ENCODE data around the gene SNRPF. TPM values are rescaled to one million over a fixed set of nuclear protein-coding genes. Genes with fewer than 3 reads are reported as not detected.

The SNRPF gene
- total RNA-seq, 2 donors from 2014 or later, result 7.4 to 8.3 TPM

- H3K9me3 ChIP-seq, result no peaks in the 10 kb centered on the region
- H3K4me1 ChIP-seq (replicated peaks), result peaks cover 4% of the 10 kb centered on the region
- H3K4me3 ChIP-seq, result peak overlapping the region in 1 of 2 donors; percentile 65
- intact Hi-C loops (cut with DNase I), result no loop called here
- no peak overlapping the region for H3K27ac ChIP-seq
- no peak for DNase-seq (ENCODE audit: low spot score)
- H3K27me3 ChIP-seq (replicated peaks; ENCODE audit: insufficient read depth), result no peaks in the 10 kb centered on the region
- H3K36me3 ChIP-seq, result peaks cover 0 to 4% of the 10 kb centered on the region in 2 donors
- WGBS, result 61% methylated on average over 10 of the region's 10 CpGs
- TF ChIP-seq CTCF (IDR thresholded peaks at IDR 0.05) (no peak), POLR2A (IDR thresholded peaks at IDR 0.05) (no peak), POLR2AphosphoS5 (IDR thresholded peaks at IDR 0.05) (no peak)
Measured at GRCh38 chr12:95859947-95860850, 1.4 kb downstream of the SNRPF start.

- intact Hi-C loops (cut with DNase I), result no loop called here
- Histone ChIP-seq H3K4me3 (no peak overlapping the region), H3K27ac (no peak overlapping the region), H3K4me1 (replicated peaks) (peaks cover 4% of the 10 kb centered on the region), H3K27me3 (replicated peaks; ENCODE audit: insufficient read depth) (no peaks in the 10 kb centered on the region), H3K36me3 (peaks cover 0 to 4% of the 10 kb centered on the region in 2 donors), H3K9me3 (no peaks in the 10 kb centered on the region)
- DNase-seq (ENCODE audit: low spot score), result no peak
- WGBS, result 95% methylated on average over 3 of the region's 3 CpGs
- TF ChIP-seq POLR2A (IDR thresholded peaks at IDR 0.05) (no peak), POLR2AphosphoS5 (IDR thresholded peaks at IDR 0.05) (no peak), CTCF (IDR thresholded peaks at IDR 0.05) (no peak)
Measured at GRCh38 chr12:95862038-95862437, 3.3 kb downstream of the SNRPF start.

GRCh38 chr12:95863337-95863736 lies 4.6 kb downstream of the SNRPF start:
- DNase-seq (ENCODE audit: low spot score), result no peak
- no peaks in the 10 kb centered on the region for H3K9me3 ChIP-seq
- H3K27me3 ChIP-seq (replicated peaks; ENCODE audit: insufficient read depth), result no peaks in the 10 kb centered on the region
- H3K27ac ChIP-seq, result no peak overlapping the region
- no peak overlapping the region for H3K4me3 ChIP-seq
- peaks cover 4% of the 10 kb centered on the region for H3K4me1 ChIP-seq (replicated peaks)
- peaks cover 0 to 4% of the 10 kb centered on the region in 2 donors for H3K36me3 ChIP-seq
- TF ChIP-seq CTCF (IDR thresholded peaks at IDR 0.05), result no peak
- no peak for TF ChIP-seq POLR2AphosphoS5 (IDR thresholded peaks at IDR 0.05)
- no peak for TF ChIP-seq POLR2A (IDR thresholded peaks at IDR 0.05)
- intact Hi-C loops (cut with DNase I), result no loop called here

- intact Hi-C loops (cut with DNase I), result no loop called here
- TF ChIP-seq POLR2A (IDR thresholded peaks at IDR 0.05) (no peak), POLR2AphosphoS5 (IDR thresholded peaks at IDR 0.05) (no peak), CTCF (IDR thresholded peaks at IDR 0.05) (no peak)
- no peak overlapping the region for H3K4me3 ChIP-seq
- WGBS, result 89% methylated on average over 4 of the region's 4 CpGs
- no peaks in the 10 kb centered on the region for H3K9me3 ChIP-seq
- H3K27me3 ChIP-seq (replicated peaks; ENCODE audit: insufficient read depth), result no peaks in the 10 kb centered on the region
- DNase-seq (ENCODE audit: low spot score), result no peak
- H3K4me1 ChIP-seq (replicated peaks), result no peaks in the 10 kb centered on the region
- H3K36me3 ChIP-seq, result no peaks in the 10 kb centered on the region
- H3K27ac ChIP-seq, result no peak overlapping the region
Measured at GRCh38 chr12:95870897-95871296, 12.1 kb downstream of the SNRPF start.

GRCh38 chr12:95874452-95874851 lies 15.7 kb downstream of the SNRPF start:
- WGBS, result 69% methylated on average over 4 of the region's 4 CpGs
- H3K4me1 ChIP-seq (replicated peaks), result no peaks in the 10 kb centered on the region
- no peaks in the 10 kb centered on the region for H3K36me3 ChIP-seq
- no peaks in the 10 kb centered on the region for H3K9me3 ChIP-seq
- no peak overlapping the region for H3K4me3 ChIP-seq
- no peak for DNase-seq (ENCODE audit: low spot score)
- no peaks in the 10 kb centered on the region for H3K27me3 ChIP-seq (replicated peaks; ENCODE audit: insufficient read depth)
- intact Hi-C loops (cut with DNase I), result no loop called here
- H3K27ac ChIP-seq, result no peak overlapping the region
- TF ChIP-seq POLR2A (IDR thresholded peaks at IDR 0.05), result no peak

Measured in prostate gland (tissue), 2 donors.